PC-3 (cell line): Measurements from ENCODE around the gene ST14.

Experiments used
- EZH2 ChIP-seq: fragments of 300-600 bp; sonication (generic); IDR thresholded peaks from one replicate; pipeline ENCODE4 v1.6.1; 2017; ENCODE audit warnings: antibody characterized with exemption, mild to moderate bottlenecking, low read length; ENCODE audit not compliant: unreplicated experiment
- EZH2phosphoT487 ChIP-seq: fragments of 300-600 bp; sonication (generic); IDR thresholded peaks from 2 replicates; pipeline ENCODE4 v1.6.1; 2018; ENCODE audit warnings: mild to moderate bottlenecking, antibody characterized with exemption, low read length, borderline replicate concordance
- TF ChIP-seq, protein P1 (sequence below): fragments of 300-600 bp; sonication (generic); conservative IDR thresholded peaks from 2 replicates; pipeline ENCODE4 v1.5.1; 2017; ENCODE audit warnings: antibody characterized with exemption, low read depth, mild to moderate bottlenecking, low read length

DNA sequence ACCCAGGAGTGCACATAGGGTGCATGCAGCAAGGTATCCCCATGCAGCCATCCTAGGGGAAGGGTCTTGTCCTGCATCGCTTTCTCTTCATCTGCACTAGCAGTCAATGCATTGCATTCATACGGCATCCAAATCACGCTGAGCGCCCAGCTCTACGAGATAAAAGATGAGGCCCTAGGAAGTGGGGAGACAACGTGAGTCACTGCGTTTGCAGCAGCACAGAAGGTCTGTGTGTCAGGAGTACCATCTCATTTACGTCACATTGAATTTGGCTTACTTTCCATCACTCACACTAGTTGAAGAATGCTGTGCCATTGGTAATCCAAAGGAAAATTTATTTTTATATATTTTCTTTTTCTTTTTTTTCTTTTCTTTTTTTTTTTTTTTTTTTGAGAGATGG lies 2.5 kb upstream of the ST14 start:
- TF ChIP-seq, protein P1, sequence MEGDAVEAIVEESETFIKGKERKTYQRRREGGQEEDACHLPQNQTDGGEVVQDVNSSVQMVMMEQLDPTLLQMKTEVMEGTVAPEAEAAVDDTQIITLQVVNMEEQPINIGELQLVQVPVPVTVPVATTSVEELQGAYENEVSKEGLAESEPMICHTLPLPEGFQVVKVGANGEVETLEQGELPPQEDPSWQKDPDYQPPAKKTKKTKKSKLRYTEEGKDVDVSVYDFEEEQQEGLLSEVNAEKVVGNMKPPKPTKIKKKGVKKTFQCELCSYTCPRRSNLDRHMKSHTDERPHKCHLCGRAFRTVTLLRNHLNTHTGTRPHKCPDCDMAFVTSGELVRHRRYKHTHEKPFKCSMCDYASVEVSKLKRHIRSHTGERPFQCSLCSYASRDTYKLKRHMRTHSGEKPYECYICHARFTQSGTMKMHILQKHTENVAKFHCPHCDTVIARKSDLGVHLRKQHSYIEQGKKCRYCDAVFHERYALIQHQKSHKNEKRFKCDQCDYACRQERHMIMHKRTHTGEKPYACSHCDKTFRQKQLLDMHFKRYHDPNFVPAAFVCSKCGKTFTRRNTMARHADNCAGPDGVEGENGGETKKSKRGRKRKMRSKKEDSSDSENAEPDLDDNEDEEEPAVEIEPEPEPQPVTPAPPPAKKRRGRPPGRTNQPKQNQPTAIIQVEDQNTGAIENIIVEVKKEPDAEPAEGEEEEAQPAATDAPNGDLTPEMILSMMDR: no peak
- TF ChIP-seq EZH2: no peak
- TF ChIP-seq EZH2phosphoT487: no peak
